GM18870 (cell line): ENCODE data around the gene PDCD7.
"Not testable (repeated sequence)": the region's sequence is repeated elsewhere in the genome, so short reads cannot be mapped to it uniquely, and the experiment has no call there.

Experiments used
- ATAC-seq: cut with Tn5 transposase; IDR thresholded peaks from one replicate; pipeline ENCODE4 v1.9.1; 2021; ENCODE audit warnings: moderate library complexity; ENCODE audit not compliant: unreplicated experiment

Gene PDCD7

DNA sequence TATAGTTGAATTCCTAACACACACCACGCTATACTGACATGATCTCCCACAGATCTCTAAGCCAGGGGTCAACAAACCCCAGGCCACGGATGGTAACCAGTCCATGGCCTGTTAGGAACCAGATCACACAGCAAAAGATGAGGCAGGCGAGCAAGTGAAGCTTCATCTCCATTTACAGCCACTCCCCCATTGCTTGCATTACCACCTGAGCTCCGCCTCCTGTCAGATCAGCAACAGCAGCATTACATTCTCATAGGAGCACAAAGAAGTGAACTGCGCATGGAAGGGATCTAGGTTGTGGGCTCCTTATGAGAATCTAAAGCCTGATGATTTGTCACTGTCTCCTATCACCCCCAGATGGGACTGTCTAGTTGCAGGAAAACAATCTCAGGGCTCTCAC, 2.7 kb downstream of the PDCD7 start:
- ATAC-seq = no peak

DNA sequence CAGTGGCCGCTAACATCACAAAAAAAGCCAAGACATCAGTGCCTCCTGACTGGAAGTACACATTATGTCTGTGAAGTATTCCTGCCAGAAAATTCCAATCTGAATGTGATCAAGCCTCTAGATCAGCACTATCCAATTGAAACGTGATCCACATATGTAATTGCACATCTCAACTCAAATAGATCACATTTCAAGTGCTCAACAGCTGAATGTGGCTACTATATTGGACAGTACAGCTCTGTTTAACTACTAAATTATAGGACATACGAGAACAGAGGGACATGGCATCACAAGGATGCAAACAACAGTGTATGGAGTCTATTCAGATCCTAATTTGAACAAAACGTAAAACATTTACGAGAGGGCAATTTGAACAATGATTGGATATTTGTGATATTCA, 18.1 kb downstream of the PDCD7 start:
- no peak for ATAC-seq

DNA sequence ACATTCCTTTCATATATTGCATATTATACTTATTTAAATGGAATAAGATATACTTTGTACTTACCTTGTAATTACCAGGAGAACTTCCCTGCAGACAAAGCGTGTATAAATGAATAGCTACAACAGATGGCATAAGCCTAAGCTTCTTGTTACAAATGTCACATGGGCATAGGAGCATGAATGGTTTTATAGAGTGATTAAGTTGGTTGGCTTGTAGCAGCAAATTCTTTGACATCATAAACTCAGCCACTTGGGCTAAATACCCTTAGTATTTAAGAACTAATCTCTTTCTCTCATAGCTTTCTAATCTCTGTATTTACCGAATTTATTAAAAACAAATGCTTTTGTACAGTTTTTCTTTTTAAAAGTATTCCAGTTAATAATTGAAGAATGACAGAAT, 18.5 kb downstream of the PDCD7 start, which contains the start of gene UBAP1L:
Gene UBAP1L, minus strand, starts transcription at position 115 of the 400 bp plus-strand sequence. CDS start 8,985 bp downstream, outside the sequence.
- ATAC-seq = no peak

DNA sequence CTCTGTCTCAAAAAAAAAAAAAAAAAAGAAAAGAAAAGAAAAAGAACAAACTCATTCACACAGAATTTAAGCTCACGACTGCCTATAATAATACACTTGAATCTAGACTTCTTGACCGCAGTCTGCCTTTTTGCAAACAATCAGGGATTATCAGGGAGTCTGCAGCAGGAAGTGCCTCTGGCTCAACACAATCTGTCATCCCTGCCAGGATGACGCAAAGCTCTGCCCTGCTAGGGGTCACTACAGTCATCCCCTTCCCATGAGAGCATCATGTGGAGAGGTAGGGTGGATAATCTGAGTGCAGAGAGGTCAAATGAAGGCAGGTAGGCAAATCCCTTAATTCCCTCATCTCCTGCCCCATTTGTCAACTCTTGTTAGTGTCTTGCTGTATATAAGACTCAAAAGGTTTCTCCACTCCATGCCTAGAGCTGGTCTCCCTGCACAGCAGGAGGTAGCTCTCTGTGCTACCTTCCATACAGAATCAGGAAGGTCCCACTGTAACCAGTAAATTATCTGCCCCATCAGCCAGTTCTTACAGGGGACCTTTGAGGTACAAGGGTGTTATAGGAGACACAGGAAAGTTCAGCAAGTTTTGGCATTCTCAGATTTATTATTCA, 22.8 kb downstream of the PDCD7 start:
- ATAC-seq = no peak

DNA sequence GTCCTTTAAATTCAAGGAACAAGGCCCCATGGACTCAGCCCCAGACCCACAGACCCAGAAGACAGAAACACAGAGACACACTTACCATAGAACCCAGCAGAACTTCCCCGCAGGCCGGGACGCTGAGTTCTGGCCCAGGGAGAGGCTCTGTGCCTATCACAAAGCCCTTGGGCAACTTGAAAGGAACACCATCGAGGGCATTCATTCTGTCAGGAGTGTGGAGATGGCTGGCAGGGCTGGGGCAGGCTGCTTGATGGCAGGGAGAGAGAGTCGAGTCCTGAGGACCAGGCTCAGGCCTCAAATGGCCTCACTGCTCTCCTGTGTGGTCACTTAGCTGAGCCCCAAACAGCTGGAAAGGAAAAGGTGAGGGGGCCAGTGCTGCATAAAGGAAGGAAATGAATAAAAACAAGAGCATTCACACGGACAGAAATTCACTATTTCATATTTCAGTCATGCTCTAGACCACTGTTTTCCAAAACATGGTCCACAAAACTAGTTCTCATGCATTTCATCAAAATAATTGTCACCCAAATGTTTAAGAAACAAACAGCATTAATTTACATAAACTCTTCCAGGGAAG, 27.5 kb downstream of the PDCD7 start:
- ATAC-seq = no peak

DNA sequence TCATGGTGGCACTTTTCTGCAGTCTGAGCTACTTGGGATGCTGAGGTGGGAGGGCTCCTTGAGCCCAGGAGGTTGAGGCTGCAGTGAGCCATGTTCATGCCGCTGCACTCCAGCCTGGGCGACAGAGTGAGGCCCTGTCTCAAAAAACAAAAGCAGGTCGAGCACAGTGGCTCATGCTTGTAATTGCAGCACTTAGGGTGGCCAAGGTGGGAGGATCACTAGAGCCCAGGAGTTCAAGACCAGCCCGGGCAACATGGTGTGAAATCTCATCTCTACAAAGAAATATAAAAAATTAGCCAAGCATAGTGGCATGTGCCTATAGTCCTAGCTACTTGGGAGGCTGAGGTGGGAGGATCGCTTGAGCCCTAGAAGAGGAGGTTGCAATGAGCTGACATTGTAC, 28.6 kb downstream of the PDCD7 start:
- no peak for ATAC-seq

DNA sequence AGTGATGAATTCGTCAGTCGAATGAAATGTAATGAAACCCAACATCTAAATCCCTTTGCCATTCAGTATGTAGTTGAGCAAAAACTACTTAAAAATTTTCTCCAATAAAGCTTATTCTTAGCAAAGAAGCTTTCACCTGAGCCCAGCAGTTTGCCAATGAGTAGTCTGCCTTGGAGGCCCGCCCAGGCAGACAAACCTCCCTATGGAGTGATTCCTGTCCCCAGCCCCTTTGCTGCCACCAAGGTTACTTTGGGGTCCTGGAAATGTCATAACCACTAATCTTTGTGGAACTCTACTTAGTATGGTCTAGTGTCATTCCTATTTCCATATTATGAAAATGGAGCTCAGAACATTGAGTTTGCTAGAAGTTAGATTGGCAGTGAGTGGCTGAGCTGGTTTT, 30.7 kb downstream of the PDCD7 start:
- no peak for ATAC-seq

DNA sequence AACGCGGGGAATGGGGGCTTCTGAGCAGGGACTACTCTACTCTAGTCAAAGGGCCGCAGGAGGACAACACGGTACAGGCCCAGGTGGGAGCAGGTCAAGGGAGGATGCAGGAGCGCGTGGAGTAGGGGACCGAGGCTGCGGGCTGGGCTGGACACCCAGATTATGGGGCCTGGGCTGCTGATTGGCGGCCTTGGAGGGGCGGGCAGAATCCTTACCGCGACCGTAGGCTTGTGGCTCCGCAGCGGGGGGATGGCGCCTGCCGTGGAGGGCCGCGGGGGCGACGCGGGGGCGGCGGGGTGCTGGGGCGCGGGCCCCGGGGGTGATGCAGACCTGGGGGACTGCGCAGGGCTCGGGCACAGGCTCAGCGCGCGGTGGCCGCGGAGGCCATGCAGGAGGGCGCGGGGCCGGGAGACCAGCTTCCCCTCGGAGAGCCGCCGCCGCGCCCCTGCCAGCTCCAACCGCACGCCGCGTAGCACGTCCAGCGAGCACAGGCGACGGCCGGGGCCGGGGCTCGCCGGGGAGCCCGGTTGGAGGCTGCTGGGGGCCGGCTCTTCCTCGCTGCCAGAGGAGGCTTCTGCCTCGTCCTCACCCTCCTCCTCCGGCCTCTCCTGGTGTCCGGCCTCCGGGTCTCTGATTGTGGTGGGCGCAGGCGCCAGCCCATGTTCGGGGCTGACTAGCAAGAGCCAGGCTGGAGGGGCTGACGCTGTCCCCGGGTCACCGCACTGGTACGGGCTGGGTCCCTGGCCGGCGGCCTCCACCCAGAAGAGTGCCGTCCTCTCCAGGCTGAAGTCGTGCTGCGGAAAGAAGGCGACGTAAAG, 31.5 kb downstream of the PDCD7 start:
- no peak for ATAC-seq

DNA sequence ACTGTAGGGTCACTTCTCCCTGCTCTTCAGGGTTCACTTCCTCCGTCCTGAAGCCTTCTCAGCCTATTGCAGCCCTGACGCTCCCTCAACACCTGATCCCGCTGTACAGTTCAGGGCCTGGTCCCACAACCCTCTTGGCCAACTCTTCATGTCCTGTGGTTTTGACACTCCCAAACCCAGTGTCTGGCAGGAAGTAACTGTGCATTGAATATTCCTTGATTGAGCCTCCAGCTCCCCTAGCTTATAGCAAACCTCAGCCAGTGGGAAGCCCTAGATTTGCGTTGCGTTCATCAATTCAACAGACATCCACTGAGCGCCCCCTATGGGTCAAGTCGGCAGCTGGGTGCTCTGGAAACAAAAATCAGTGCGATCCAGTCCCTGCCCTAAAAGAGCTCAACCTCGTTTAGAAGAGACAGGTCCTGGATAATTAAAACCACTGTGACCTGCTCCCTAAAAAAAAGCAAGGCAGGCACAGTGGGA, 32.2 kb downstream of the PDCD7 start:
- no peak for ATAC-seq

DNA sequence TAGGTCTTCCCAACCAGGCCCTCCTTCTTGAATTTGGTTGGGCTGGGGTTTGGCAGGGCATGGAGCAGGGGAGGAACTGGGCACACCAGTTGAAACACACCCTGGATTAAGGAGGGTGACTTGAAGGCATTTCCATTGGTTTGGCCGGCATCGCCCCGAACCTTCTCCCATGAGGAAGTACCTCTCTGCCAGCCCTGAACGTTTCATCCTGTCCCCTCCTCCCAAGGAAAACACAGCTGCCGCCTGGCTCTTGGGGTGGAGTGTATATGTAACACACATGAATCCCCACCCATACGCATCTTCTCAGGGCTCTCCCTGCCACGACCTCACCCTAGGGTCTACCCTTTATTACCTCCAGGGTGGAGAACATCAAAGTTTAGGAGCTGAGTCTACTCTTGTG, 33.2 kb downstream of the PDCD7 start:
- ATAC-seq = no peak

DNA sequence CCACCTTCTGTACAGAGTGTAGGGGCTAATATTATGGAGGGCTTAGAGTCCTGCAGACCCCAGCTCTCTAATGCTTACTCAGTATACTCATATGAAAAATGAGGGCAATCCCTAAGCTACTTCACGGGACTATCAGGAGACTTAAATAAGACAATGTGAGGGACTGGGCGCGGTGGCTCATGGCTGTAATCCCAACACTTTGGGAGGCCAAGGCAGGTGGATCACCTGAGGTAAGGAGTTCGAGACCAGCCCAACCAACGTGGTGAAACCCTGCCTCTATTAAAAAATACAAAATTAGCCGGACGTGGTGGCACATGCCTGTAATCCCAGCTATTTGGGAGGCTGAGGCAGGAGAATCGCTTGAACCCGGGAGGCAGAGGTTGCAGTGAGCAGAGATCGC, 33.8 kb downstream of the PDCD7 start:
- ATAC-seq = not testable (repeated sequence)

DNA sequence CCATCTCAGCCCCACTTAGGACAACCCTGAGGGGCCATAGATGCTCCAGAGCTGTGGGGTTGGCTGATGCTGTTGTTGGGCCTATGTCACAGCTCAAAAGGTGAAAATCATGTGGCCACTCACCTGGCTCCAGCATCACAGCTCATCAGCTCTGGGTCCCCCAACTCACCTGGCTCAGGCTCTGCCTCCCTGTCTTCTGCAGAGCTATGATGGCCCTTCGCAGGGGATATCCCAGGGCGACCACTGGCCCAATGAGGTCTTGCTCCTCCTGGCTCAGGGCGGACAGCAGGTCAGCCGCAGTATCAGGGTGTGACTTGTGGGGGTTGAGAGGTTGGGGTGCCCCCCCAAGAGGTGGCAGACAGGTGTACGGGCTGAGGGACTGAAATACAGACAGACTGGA, 34.3 kb downstream of the PDCD7 start:
- no peak for ATAC-seq

DNA sequence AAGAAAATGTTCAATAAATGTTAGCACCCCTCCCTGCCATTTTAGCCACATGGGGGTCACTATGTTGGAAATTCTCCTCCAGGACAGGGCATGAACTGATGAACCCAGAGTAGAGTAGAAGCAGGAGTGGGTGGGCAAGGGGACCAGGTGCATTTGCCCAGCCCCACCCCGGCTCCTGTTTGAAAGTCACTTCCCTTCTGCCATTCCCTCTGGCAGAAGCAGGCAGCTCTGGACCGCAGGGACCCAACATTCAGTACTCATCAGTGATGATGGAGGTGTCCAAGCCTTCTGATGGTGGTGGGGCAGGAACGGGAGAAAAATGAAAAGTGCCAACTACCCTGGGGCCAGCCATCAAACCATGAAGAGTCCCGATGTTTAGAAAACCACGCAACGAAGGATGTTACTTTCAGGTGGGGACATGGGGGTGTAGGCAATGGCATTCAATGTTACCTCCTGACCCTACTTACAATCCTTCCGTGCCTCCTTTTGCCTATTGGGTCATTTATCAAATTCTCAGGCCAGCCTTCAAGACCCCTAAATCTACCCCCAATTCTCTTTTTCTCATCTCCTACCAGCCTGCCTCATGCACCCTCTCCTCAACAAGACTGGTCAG, 35.9 kb downstream of the PDCD7 start:
- ATAC-seq = no peak

DNA sequence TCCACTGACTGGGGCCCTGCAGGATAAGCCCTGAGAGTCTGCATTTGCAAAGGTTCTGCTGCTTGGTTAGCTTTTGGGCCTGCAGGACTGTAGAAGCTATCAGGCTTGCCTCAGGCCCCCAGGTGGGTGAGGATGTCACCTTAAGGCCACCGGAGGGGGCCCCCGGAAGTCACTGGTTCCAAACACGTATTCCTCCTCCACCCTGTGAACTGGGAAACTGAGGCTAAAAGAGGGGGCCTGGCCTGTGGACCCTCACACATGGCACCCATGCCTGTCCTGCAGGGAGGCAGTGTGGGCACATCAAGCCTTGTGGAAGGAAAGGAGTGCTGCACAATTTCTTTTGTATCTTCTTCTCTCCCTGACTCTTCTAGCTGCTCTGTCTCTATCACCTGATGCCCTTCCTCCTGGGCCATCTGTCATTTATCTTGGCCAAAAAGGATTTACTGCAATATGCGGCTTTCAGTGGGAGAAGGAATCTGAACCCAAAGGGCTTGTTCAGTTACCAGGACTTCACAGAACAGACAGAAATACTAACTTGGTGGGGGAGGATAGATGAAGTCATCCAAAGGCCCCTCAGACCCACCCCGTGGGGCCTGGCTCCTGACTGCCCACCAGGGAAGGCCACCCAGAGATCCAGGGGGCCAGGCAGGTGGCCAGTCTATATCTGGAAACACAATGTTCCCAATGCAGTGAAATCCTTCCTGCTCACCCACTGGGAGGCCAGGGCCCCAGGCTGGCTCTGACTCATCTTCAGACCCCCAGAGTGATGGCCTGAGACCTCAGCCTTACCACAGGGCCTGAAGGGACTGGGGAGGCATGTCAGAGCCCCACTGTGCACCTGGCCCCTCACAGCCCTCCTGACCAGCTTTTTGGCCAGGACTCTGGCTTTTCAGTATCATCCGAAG, 36.9 kb downstream of the PDCD7 start:
- ATAC-seq = no peak

DNA sequence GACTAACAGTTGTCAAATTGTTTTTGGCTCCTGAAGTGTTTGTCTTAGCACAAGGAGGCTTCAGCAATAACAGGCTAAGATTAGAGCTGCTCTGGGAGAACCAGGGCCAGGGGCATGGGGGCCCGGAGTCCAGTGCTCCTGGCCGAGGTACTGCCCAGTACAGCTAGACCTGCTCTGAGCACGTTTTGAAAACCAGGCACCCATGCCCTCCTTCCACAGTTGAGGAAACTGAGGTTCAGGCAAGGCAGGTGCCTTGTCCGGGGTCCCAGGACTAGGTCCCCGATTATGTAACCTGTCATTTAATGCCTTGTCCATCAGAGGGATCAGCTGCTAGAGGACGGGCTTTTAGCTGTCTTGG, 37.9 kb downstream of the PDCD7 start:
- ATAC-seq = no peak

DNA sequence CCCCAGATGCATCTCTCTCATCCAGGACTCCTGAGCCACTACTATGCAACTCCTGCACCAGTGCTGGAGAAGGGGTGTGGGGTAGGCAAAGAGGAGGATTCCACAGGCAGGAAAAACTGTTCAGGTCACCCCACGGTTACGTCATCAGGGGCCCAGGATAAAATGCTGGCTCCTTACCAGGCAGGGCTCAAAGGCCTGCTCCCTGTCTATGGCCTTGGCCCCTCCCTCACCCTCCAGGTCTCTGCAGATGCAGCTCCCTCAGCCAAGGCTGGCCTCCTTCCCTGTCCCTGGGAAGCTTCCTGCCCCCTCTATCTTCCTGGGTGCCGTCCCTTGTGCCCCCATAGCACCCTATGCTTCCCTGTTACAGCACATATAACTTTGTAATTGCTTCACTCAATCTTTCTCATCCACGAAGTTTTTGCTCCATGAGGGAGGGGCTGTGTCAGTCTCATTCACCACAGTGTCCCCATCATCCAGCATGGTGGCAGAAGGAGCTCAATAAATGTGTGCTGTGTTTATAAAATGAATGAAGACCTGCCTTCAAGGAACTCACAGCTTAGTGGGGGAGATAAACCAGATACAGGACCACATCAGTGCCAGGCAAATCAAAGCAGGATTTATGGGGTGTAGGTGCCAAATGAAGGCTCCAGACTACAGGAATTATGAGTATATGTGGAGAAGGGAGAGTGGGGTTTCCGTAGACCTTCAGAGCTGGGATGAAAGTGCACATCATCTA, 38.4 kb downstream of the PDCD7 start:
- no peak for ATAC-seq

DNA sequence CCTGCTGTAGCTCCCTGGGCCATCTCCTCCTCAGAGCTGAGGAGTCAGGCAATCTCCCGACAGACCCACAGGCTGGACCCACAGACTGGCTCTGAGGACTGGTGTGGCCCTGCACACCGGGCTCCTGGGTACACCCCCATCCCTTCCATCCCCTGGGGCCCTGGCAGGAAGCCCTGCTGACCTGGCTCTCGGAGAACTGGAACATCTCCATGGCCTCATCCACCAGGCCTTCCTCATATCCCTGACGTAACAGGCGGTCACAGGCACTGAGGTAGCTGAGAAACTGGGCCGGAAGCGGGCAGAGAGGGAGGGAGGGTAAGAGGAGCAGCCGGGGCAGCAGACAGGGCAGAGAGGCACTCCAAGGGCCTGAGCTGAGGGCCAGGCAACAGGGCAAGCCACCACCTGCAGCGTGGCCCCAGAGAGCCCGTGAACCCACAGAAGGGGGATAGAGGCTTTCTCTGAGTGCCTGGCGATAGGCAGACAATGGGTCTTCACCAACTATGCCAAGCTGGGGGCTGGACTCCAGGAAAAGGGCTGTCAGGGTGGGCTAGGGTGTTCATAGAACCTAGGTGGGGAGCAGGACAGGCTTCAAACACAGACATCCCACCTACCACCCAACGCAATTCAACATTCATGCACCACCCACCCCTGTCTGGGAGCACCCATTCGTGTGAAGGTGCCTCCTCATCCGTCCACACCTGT, 39.2 kb downstream of the PDCD7 start:
- no peak for ATAC-seq

DNA sequence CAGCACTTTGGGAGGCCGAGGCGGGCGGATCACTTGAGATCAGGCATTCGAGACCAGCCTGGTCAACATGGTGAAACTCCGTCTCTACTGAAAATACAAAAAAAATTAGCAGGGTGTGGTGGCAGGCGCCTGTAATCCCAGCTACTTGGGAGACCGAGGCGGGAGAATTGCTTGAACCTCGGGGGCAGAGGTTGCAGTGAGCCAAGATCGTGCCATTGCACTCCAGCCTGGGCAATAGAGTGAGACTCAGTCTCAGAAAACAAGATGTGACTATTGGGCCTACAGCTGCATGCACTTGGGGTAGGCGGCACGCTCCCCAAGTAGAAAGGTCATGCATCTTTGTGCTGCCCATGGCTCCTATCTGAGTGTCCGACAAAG, 39.8 kb downstream of the PDCD7 start:
- ATAC-seq = not testable (repeated sequence)
